HG02610 (cell line): Measurements from ENCODE around the gene ZNF628.
"Not testable (repeated sequence)": the region's sequence is repeated elsewhere in the genome, so short reads cannot be mapped to it uniquely, and the experiment has no call there.

ENCODE experiments used
- ATAC-seq: cut with Tn5 transposase; IDR thresholded peaks from one replicate; pipeline ENCODE4 v1.9.1; 2021; ENCODE audit warnings: mild to moderate bottlenecking, moderate library complexity; ENCODE audit not compliant: unreplicated experiment

The ZNF628 gene

DNA sequence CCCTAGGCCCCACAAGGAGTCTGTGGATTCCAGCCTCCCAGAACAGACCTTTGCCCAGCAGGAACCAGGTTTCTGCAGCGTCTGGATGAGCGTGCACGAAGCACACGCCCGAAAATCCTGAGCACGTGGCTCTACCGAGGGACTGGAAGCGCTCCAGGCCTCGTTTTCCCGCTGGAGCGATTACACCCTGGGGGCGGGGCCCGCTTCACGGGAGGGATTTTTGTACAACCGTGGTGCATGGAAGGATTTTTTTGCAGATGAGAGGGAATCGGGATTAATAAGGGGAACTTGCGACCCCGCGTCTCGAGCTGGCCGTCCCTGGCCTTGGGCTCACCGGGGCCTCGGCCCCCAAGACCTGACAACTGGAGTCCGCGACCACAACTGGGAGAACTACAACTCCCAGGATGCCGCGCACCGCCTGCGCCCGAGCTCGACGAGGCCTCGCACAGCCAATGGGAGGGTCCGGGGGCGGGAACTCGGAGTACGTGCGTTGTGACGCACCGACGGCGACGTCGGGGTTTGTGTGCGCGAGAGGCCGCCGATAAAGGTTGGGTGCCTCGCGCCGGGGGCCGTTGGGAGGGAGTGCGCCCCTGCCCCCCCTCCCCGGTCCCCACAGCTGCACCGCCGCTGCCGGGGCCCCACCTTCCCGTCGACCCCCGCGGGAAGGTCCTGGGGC is at the start of gene ZNF628:
Gene ZNF628, plus strand, starts transcription at position 518 of the 676 bp plus-strand sequence. CDS start 3,294 bp downstream, outside the sequence.
- peak; percentile 89 for ATAC-seq

- no peak for ATAC-seq
These were observed 45.2 kb upstream of the ZNF628 start for GRCh38 chr19:55431183-55431582.

GRCh38 chr19:55432241-55432959 is 44.0 kb upstream of the ZNF628 start:
- no peak for ATAC-seq

DNA sequence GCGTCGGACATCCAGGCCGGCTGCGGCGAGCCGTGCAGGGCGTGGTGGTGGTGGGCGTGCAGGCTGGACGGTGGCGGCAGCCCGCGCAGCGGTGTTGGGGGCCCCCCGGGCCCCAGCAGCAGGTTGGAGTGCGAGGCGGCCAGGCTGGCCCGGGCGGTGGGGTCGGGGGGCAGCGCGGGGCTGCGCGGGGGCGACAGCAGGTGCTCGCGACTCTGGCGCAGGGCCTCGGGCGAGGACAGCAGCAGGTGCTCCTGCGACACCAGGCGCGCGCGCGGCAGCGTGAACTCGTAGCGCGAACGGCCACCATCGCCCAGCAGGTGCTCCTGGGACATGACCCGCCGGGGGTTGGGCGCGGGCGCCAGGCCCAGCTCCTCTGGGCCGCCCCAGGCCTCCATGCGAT is 43.1 kb upstream of the ZNF628 start:
- no peak for ATAC-seq

DNA sequence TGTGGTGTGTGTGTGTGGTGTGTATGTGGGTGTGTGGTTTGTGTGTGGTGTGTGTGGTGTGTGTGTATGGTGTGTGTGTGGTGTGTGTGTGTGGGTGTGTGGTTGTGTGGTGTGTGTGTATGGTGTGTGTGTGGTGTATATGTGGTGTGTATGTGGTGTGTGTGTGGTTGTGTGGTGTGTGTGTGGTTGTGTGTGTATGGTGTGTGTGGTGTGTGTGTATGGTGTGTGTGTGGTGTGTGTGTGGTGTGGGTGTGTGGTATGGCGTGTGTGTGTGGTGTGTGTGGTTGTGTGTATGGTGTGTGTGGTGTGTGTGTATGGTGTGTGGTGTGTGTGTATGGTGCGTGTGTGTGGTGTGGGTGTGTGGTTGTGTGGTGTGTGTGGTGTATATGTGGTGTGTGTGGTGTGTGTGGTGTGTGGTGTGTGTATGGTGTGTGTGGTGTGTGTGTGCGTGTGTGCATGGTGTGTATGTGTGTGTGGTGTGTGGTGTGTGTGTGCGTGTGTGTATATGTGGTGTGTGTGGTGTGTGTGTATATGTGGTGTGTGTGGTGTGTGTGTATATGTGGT is 42.0 kb upstream of the ZNF628 start:
- ATAC-seq = no peak

DNA sequence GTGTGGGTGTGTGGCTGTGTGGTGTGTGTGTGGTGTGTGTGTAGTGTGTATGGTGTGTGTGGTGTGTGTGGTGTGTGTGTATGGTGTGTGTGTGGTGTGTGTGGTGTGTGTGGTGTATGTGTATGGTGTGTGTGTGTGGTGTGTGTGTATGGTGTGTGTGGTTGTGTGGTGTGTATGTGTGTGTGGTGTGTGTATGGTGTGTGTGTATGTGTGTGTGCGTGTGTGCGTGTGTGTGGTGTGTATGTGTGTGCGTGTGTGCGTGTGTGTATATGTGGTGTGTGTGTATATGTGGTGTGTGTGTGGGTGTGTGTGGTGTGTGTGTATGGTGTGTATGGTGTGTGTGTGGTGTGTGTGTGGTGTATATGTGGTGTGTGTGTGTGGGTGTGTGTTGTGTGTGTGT is 41.4 kb upstream of the ZNF628 start:
- no peak for ATAC-seq

DNA sequence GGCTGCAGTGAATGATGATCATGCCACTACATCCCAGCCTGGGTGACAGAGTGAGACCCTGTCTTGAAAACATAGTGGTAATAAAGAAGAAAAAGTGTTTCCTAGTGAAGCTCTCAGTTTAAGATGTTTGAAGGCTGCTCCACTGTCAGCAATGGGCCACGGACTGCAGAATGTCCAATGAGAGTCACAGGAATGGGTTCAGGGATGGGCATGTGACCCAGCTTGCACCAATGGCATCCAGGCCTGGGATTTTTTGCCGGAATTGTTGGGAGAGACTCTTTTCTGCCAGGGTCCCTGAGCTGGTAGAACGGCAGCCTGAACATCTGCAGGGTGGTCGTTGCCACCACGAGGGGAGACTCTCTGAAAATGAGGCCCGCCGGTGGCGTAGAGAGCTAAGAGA is 39.6 kb upstream of the ZNF628 start:
- ATAC-seq = no peak

- no peak for ATAC-seq
These were observed 39.0 kb upstream of the ZNF628 start for GRCh38 chr19:55437410-55437809.

DNA sequence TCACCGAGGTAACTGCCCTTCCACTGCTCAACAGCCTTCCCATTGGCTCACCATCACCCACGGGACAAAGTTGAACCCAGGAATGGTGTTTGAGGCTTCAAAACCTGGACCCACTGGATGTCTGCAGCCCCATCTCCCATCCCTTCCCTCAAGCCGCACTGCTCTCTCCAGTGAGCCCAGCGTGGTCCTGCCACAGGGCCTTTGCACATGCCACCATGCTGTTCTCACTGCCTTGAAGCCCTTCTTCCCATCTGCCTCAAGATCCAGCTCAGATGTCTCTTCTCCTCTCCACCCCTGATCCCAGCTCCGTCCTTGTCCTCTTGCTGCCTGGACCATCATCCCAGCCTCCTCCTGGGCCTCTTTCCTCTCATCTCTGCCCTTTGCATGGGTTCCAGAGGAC is 37.4 kb upstream of the ZNF628 start:
- ATAC-seq = no peak

- no peak for ATAC-seq
These were observed 35.9 kb upstream of the ZNF628 start for GRCh38 chr19:55440411-55441105.

DNA sequence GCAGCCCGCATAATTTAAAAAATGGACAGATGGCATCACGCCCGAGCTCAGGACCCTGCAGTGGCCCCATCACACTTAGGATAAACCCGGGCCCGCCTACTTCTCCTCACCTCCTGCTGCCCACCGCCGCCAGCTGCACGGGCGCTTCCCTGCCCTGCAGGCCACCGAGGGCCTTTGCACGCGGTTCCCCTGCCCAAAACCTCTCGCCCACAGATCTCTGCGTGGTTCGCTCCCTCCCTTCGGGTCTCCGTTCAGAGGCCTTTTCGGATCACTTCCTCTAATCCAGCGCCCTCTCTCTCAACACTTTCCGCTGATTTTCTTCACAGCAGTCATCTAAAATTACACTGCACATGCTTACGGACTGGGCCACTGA is 35.1 kb upstream of the ZNF628 start:
- ATAC-seq = no peak

- ATAC-seq = no peak
These were observed 34.6 kb upstream of the ZNF628 start for GRCh38 chr19:55441692-55442321.

DNA sequence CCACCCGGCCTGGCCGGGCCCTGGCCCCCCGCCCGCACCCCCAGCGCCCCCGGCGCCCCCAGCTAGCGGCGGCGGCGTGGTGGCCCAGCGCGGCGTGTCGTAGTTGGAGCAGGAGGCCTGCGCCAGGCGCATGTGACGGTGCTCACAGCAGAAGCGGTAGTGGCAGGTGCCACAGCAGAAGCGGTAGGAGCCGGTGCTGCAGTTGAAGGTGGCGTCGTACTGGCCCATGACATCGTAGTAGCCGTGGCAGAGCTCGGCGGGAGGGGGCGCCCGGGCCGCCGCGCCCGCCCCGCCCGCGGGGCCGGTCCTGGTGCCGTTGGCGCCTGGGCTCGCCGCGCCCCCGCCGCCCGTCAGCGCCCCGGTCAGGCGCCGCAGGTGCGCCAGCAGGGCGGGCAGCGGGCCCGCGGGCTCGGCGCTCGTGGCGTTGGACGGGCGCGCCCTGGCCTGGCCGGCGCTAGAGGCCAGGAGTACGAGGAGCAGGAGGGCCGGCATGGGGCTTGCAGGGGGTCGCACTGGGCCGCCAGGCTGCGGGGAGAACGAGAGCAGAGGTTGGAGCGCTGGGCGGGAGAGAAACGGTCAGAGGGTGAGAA is 34.0 kb upstream of the ZNF628 start:
- no peak for ATAC-seq

- ATAC-seq = no peak
These were observed 33.2 kb upstream of the ZNF628 start, which contains the start of gene SHISA7 for GRCh38 chr19:55443045-55443823. Gene SHISA7, minus strand, starts transcription at chr19:55443300. Its CDS starts 437 bp downstream, at chr19:55442863.

DNA sequence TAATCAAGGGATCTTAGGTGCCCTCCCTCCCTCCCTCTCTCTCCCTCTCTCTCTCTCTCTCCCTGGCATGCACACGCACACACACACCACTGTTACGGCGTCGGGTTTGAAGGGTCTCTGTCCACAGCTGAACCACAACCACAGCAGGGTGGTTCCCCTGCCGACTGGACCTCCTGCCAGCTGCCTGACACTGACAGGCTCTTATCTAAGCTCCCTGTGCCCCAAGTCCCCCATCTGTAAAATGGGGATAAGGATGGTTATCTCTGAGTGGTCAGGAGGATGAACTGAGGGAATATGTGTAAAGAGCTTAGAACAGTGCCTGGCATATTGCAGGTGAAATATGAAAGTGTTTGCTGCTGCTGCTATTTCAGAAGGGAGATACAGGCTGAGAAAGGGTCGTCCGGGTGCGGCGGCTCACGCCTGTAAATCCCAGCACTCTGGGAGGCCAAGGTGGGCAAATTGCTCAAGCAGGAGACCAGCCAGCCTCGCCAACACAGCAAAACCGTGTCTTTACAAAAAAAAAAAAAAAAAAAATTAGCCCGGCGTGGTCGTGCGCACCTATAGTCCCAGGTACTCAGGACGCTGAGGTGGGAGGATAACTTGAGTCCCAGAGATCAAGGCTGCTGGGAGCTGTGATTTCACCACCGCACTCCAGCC is 32.5 kb upstream of the ZNF628 start:
- ATAC-seq = no peak

DNA sequence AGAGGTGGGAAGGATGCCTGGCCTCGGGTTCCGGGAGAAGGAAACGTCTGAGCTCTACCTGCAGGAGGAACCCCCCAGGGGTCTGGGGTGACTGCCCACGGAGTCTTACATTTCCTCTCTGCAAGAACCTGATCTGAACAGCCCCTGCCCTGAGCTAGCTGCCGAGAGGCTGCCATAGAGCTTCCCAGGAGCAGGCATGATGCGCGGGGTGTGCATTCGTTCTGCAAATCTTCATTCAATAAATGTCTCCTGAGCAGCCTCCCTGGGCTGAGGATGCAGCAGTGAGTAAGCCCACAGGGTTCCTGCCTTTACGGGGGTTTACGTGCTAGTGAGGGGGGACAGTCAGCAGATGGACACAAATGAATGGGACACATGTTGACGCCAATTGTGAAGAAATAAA is 31.8 kb upstream of the ZNF628 start:
- ATAC-seq = no peak

GRCh38 chr19:55446060-55446459 is 30.4 kb upstream of the ZNF628 start:
- ATAC-seq = no peak

GRCh38 chr19:55447421-55448174 is 28.8 kb upstream of the ZNF628 start:
- ATAC-seq = no peak

DNA sequence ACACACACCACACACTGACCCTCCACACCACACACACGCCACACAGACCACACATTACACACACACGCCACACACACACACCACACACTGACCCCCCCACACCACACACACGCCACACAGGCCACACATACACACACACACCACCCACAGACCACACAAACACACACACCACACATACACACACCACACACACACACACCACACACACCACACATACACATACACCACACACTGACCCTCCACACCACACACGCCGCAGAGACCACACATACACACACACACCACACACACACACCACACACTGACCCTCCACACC is 28.3 kb upstream of the ZNF628 start:
- ATAC-seq = not testable (repeated sequence)
